Transverse colon (tissue), 4 donors: ENCODE data around the gene SLFNL1. TPM values are rescaled to one million over a fixed set of nuclear protein-coding genes. Genes with fewer than 3 reads are reported as not detected.
A peak's percentile ranks its signal among the peaks of the same experiment; 100 is the strongest.

Source experiments
- DNase-seq: peaks from one replicate; pipeline ENCODE4 v3.0.0-alpha.2; 2019
- H3K27ac ChIP-seq, 4 donors: fragments of 200-600 bp; sonication (generic); 2 replicates each; pipeline ENCODE4 v1.5.1; 2016 to 2018; ENCODE audit warnings: inconsistent platforms in 4 of 4
- H3K27me3 ChIP-seq: fragments of 200-600 bp; sonication (generic); 2 replicates; pipeline ENCODE4 v1.5.1; 2017; ENCODE audit warnings: inconsistent platforms
- H3K36me3 ChIP-seq, 4 donors: fragments of 200-600 bp; sonication (generic); 2 replicates each; pipeline ENCODE4 v1.5.1; 2017 to 2019; ENCODE audit warnings: inconsistent platforms in 4 of 4
- H3K4me1 ChIP-seq, 4 donors: fragments of 200-600 bp; sonication (generic); 2 replicates each; pipeline ENCODE4 v1.5.1; 2017 to 2020; ENCODE audit warnings: inconsistent platforms in 4 of 4
- H3K4me3 ChIP-seq, 4 donors: fragments of 200-600 bp; sonication (generic); 1 replicate in 1 of 4; 2 replicates in 3 of 4; pipeline versions ENCODE4 v1.5.1 to v1.6.1; 2017 to 2019; ENCODE audit warnings: inconsistent platforms in 4 of 4
- H3K9me3 ChIP-seq, 2 donors: fragments of 200-600 bp; sonication (generic); 2 replicates each; pipeline ENCODE4 v1.5.1; 2017 to 2019; ENCODE audit warnings: inconsistent platforms in 2 of 2
- CTCF ChIP-seq, 5 experiments: fragments of 200-600 bp in 3 of 5; fragments of 450-650 bp in 2 of 5; sonication (generic) in 3 of 5; IDR thresholded peaks; 1 replicate in 2 of 5; 2 replicates in 3 of 5; pipeline ENCODE4 v1.5.1; 2016 to 2017; ENCODE audit warnings: antibody characterized with exemption in 5 of 5, inconsistent platforms in 3 of 5, mild to moderate bottlenecking in 2 of 5, moderate library complexity in 1 of 5
- EP300 ChIP-seq: sonication (generic); formaldehyde crosslinking; IDR thresholded peaks from one replicate; pipeline ENCODE4 v1.6.1; 2017; ENCODE audit warnings: antibody characterized with exemption, low read depth
- POLR2A ChIP-seq: fragments of 450-650 bp; IDR thresholded peaks from one replicate; pipeline ENCODE4 v1.6.1; 2016; ENCODE audit warnings: antibody characterized with exemption, mild to moderate bottlenecking, moderate library complexity
- POLR2AphosphoS5 ChIP-seq, 3 donors: sonication (generic); formaldehyde crosslinking; IDR thresholded peaks; one replicate each; pipeline ENCODE4 v1.6.1; 2016; ENCODE audit warnings: antibody characterized with exemption in 3 of 3
- WGBS, 2 donors: methylation state at CpG; one replicate each; pipeline ENCODE4 v1.1.5; 2018; ENCODE audit warnings: low coverage in 1 of 2; 5-methylcytosine and 5-hydroxymethylcytosine counted together
- in situ Hi-C, 4 donors: fragments of 200-750 bp; cut with MboI; loops; one replicate each; pipeline versions ENCODE4 v1.15.0 to v1.15.1; 2017; ENCODE audit warnings: low sequenced_read_pairs in 3 of 4, low pct_ligation_motif_present in 1 of 4, low pct_unique_long_range_greater_than_20kb in 1 of 4
- intact Hi-C: fragments of 100-400 bp; cut with DNase I; formaldehyde crosslinking; loops from one replicate; pipeline ENCODE4 v1.15.1; 2023; ENCODE audit warnings: low total_unique reads
- total RNA-seq, 4 donors: library from RNA; depleted of rRNA; stranded (reverse); fragments of >200 nt; gene quantifications; one replicate each; pipeline ENCODE4 v1.1.0, GENCODE V29; 2016

The SLFNL1 gene
- total RNA-seq = 1 to 10 TPM in 2 of 4 donors, under 1 TPM in 1, not detected in 1; 0.55 to 3.0 (median 1.3) TPM

- H3K27ac ChIP-seq = peak within 1 kb of the TSS in 1 of 4 donors; percentile 30
- no peak within 1 kb of the TSS for H3K4me3 ChIP-seq
- no peaks in the 10 kb centered on the region for H3K9me3 ChIP-seq
- H3K36me3 ChIP-seq = no peaks in the 10 kb centered on the region
- DNase-seq = no peak
- TF ChIP-seq EP300 (no peak), POLR2AphosphoS5 (IDR thresholded peaks at IDR 0.05) (no peak), CTCF (IDR thresholded peaks at IDR 0.05) (no peak), POLR2A (no peak)
- intact Hi-C loops = no loop called here
- 62% methylated on average over 12 of the region's 12 CpGs; no CpG with 5 or more reads in 1 of the 2 donors for WGBS, 2 donors
- peaks cover 0 to 7% (median 3%) of the 10 kb centered on the region in 4 donors for H3K4me1 ChIP-seq
- in situ Hi-C loops = no loop called here
- no peaks in the 10 kb centered on the region for H3K27me3 ChIP-seq
Observed at GRCh38 chr1:41021526-41022308, at the start of gene SLFNL1. TSS of gene SLFNL1 (minus strand) at chr1:41021725. CDS start at chr1:41020660, 1,065 bp downstream.

GRCh38 chr1:41056907-41057306 is 35.4 kb upstream of the SLFNL1 start:
- WGBS, 2 donors = 96 to 100% methylated on average over 2 to 5 of the region's 5 CpGs
- Histone ChIP-seq H3K4me1 (no peaks in the 10 kb centered on the region), H3K9me3 (no peaks in the 10 kb centered on the region), H3K4me3 (no peak overlapping the region), H3K27me3 (no peaks in the 10 kb centered on the region), H3K36me3 (peaks cover 0 to 11% (median 0%) of the 10 kb centered on the region in 4 donors), H3K27ac (no peak overlapping the region)
- intact Hi-C loops (no loop called here), in situ Hi-C loops (no loop called here)
- TF ChIP-seq POLR2A = no peak
- no peak for TF ChIP-seq CTCF (IDR thresholded peaks at IDR 0.05)
- TF ChIP-seq EP300 = no peak
- no peak for TF ChIP-seq POLR2AphosphoS5 (IDR thresholded peaks at IDR 0.05)
- DNase-seq = no peak

- no peak overlapping the region for H3K4me3 ChIP-seq
Observed at GRCh38 chr1:41053316-41053715, 31.8 kb upstream of the SLFNL1 start.

More at GRCh38 chr1:41053316-41053715, 31.8 kb upstream of the SLFNL1 start:
- DNase-seq = no peak
- Histone ChIP-seq H3K4me1 (no peaks in the 10 kb centered on the region), H3K9me3 (no peaks in the 10 kb centered on the region), H3K36me3 (peaks cover 0 to 4% (median 0%) of the 10 kb centered on the region in 4 donors), H3K27ac (no peak overlapping the region), H3K27me3 (no peaks in the 10 kb centered on the region)
- no peak for TF ChIP-seq EP300
- no peak for TF ChIP-seq POLR2AphosphoS5 (IDR thresholded peaks at IDR 0.05)
- TF ChIP-seq POLR2A = no peak
- no peak for TF ChIP-seq CTCF (IDR thresholded peaks at IDR 0.05)
- in situ Hi-C loops = no loop called here
- WGBS, 2 donors = 60 to 75% methylated on average over 1 to 2 of the region's 2 CpGs
- intact Hi-C loops = no loop called here
